CD4-positive, alpha-beta T cell treated with Interleukin-15 for 4 hours (primary cell): ENCODE measurements around the gene CDON.

ENCODE experiments used
- DNase-seq: peaks from one replicate; pipeline ENCODE4 v3.0.0-alpha.2; 2020; ENCODE audit warnings: low spot score

Gene CDON

DNA sequence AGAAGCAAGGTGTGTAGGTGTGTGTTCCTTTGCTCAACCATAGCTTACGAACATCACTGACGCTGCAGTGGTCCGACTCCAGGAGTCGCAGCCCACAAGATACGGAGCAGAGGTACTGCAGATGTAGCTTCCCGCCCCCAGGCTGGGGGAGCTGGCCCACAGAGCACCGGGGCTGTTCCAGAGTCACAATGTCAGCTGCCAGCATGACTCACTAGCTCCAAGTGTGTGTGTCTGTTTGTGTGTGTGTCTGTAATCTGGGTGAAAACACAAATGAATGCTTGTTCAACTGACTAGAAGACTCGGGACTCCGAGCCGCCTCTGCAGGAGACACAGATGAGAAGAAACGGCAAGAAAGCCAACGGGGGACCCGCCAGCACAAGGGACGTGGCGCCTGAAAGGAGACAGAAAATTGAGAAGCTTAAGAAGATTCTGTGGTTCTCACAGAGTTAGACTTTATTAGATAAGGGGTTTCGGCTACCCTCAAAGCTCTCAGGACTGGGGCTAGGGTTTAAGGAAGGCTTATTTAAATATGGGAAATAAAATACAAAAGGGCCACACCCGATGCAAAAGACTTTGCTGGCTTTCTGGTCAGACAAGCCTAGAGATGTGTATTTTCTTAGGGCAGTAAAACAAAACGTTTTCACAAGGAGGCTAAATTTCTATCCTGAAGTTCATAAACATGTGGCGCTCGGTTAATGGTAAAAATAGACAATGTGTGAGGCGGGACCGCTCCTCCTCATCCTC lies 106.1 kb downstream of the CDON start:
- DNase-seq: no peak

DNA sequence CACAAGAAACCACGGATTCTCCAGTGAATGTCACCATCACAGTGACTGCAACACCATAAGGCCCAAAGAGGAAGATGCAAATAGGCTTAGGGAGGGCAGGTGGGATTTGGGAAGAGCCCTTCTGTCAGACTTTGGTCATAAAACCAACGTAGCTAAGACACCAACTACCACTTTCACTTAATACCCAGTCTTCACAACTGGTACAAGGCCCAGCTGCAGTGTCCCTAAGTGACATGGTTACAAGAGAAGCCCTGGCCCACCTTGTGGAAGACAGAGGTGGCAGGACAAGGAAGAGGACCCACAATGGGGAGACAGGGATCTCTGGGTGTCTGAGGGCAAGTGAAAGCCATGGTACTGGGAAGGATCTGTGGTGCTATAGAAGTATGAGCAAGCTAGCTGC lies 106.8 kb downstream of the CDON start:
- no peak for DNase-seq

DNA sequence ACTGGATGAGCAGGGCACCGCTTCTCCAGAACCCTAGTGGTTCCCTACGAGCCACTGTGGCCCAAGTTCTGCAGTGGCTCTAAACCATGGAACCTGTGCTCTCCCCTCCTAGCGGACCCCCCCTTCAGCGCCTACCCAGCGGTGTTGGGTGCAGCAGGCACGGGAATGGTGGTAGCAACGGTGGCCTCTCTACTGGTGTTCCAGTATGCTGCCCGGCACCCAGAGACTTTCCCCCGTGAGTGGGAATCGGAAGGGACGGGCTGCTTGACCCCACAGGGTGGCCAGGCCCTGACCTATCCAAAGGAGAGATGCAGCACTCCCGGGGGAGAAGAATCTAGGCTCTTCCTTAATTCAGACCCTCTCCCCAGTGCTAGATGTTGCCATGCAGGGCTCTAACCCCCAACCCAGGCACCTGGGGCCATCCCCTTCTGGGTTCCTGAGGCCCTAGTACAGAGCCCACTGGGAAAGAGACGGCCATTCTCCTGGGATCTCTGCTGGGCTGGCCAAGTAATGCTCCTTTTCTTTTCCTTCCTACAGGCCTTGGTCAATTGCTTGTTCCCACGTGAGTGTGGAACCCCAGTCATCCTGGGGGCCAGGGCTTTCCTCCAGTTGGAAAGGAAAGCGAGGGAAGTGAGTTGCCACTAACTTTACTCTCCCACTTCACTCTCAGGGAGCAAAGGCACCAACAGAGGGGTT lies 107.6 kb downstream of the CDON start:
- no peak for DNase-seq

DNA sequence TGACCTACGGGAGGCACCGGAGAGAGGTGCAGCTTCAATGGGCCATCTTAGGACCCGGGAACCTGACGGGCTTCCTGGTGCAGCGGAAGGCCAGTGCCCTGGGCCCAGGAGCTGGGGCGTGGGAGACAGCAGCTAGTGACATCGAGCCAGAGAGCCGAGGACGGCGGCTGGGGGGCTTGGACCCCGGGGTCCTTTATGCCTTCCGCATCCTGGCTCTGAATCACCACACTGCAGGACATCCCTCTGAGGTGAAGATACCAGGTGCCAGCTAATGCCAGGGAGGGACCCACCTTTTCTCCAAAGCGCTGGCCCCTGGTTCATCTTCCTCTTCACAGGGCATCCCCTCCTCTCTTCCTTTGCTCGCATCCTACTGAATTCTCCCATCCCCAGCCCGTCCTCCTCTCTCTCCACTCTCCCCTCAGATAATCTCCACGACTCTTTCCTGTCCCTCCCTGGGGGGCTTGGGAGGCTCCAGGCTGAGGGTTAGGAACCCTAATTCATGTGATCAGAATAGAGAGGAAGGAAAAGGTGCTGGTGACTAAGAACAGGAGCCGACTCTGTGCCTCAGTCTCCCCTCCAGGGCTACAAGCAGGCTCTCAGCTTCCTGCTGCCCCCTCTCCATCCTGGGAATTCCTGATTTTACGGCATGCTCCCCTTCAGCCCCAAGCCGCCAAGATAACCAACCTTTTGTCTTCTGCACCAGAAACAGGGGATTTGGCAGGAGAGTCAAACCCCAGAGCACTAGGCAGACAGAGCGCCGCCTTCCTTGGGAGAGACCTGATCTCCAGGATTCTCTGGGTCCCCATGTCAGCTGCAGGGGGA lies 108.3 kb downstream of the CDON start:
- DNase-seq: no peak

DNA sequence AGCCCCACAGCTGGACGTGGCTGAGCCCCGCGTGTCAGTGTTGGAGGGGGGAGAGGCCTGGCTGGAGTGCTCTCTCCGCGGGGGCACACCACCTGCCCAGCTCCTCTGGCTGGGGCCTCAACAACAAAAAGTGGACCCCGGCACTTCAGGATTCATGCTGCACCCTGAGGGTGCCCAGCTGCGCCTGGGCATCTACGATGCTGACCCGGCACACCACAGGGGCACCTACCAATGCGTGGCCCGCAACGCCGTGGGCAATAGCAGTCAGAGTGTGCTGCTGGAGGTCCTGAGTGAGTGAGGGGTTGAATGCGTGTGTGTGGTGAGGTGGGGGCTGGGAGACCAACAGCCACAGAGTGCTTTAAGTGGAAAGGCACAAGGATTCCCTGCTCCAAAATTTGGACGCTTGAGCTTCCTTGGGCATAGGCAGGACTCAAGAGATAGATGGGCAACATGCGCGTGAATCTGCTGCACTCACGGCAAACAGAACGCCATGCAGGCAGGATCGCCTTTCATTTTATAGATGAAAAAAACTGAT lies 109.2 kb downstream of the CDON start:
- no peak for DNase-seq

DNA sequence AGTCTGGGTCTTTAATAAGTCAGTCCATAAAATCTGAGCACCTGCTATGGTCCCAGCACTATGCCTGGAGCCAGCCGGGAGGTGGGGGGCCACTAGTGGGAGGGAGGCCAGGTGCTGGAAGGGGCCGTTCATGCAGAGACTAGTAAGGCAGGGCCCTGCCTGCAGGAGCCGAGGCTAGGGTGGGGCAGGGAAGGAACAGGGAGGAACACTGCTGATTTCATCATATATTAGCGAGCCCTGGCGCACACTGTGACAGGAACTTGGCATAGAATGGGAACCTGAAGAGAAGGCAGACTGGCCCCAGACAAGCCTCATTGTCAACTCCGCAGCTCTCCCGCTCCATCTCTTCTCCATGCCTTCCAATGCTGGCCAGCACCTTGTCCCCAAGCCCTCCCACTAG lies 109.7 kb downstream of the CDON start:
- DNase-seq: no peak

DNA sequence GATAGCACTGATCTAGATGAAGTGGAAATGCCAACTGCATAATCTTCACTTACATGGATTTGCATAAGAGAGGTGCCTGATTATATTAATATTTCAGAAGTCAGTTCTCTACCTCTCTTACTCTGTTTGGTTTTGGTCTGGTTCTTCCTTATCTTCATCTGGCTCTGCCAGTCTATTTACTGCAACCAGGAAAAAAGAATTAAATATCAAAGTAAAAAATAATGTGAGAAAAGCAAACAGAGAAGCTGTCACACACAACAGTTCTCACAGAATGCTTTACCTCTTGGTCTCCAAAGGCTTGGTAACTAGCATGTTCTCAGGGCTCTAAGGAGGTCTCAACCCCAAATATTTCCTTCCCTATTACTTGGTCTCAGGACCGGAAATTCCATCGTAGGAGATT lies 110.1 kb downstream of the CDON start:
- DNase-seq: no peak

DNA sequence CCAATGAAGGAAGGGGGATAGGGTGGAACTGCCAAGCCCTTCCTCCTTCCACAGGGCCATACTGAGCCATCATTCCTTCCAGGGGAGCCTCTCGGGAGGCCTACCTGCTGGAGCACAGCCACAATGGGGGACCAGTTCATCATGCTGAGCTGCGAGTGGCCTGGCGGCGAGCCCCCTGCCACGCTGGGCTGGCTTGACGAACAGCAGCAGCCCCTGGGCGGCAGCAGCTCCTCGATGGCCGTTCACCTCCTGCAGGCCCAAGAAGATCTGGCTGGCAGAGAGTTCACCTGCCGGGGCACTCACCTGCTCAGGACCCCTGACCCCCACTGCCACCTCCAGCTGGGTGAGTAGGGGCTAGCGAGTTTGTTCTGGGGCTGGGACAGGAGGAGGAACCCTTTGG lies 110.9 kb downstream of the CDON start:
- no peak for DNase-seq

DNA sequence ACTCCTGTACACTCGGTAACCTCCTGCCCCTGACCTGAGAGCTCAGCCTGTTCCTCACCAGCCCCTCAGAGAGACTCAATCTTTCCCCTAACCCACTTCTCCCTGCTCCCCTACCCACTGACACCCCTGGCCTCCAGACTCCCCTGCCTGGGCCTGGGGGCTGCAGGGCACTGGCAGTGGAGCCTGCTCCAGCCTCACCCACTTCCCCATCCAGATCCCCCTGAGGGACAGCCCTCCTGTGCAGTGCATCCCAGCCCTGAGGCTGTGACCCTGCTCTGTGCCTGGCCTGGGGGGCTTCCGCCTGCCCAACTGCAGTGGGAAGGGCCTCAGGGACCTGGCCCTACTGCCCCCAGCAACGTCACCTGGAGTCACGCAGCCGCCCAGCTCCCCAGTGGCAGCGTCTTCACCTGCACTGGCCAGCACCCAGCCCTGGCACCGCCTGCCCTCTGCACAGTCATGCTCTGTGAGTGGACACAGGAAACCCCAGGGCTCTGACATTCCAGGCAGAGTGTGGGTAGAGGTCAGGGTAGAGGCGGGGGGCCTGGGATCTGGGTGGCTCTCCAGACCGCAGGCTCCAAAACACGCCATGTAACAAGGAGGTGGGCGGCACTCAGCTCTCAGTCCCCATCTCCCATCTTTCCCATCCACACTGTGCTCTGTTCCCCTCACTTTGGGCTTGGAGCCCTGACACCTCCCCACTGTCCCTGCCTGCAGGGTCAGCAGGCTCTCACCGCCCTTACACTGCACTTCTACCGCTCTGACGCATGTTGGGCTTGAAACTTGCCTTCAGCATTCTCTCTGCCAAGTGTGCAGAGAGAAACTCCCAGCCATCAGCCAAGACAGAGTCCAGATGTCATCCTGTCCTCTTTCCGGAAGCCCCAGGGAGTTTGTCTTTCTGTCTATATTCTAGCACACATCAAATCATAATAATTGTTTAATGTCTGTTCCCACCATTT lies 111.7 kb downstream of the CDON start:
- DNase-seq: no peak

DNA sequence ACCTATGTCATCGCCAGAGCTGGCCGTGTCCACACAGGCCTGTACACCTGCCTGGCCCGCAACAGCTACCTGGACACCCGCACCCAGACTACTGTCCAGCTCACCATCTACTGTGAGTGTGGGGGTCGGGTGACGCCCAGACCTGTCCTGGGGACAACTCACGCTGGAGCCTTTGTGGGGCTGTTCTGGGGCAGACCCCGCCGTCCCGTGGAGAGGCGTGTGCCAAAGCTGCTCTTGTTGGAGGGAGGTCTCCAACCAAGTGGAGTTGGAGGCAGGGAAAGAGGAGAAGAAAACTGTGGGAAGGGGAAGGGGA lies 112.5 kb downstream of the CDON start:
- DNase-seq: no peak

DNA sequence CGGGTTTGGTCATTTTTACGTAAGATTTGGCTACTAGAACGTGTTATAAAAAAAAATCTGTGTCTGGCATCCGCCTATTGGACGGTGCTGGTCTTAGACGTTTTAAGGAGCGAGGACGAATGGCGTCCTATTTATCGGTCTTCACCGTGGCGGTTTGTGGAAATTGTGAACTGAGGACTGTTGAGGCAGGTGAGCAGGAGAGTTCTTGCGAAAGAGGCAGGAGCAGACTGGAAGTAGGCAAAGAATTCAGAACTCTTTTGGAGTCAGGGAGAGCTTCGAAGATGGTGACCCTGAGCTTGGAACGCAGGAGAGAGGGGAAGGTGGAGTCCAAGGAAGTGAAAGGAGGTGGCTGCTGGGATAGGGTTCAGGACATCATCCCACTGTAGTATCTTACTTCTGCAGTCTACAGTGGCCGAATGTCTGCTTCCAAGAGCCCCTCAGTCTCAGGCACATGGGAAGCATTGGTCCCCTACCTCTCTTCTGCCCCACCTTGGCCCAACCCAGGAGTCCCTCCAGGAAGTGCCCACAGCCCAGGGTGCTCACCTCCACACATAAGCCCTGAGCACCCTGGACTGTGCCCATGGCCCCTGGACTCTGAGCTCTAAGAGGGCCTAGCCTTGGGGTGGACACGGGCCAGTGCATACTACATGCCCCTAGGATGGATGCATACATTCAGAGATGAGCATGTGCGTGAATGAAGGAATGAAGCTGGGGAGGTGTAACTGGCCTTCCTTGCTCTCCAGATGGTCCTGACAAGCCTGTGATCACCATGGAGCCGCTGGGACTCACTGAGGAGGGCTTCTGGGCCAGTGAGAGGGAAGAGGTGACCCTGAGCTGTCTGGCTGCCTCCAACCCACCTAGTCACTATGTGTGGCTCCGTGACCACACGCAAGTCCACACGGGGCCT lies 113.1 kb downstream of the CDON start:
- DNase-seq: no peak

DNA sequence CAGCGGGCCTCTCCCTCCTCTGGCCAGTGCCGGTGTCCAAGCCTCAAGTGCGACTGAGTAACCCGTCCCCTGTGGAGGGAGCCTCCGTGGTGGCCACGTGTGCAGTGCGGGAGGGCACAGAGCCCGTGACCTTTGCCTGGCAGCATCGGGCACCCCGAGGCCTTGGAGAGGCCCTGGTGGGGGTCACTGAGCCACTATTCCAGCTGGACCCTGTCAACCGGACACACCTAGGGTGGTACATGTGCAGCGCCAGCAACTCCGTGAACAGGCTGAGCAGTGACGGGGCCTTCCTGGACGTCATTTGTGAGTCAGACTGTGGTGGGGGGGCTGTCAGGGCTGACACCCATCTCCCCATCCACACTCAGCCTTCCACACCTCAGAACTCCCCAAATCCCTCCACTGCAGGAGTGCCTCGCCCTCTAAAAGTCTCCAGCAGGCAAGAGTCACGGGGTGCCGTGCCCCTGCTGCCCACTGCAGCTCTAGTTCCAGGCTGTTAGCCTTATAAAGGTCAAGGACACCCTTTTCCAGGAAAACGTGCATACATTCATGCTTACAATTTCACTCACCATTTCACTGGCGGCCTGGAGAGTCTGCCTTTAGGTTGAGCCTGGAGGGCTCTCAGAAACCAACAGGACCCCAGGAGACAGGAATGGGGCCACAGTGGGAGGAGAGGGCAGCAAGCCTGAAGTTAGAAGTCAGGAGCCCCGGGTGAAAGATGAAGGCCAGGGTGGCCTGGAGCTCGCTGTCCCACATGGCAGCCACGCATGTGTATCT lies 114.2 kb downstream of the CDON start:
- DNase-seq: no peak

DNA sequence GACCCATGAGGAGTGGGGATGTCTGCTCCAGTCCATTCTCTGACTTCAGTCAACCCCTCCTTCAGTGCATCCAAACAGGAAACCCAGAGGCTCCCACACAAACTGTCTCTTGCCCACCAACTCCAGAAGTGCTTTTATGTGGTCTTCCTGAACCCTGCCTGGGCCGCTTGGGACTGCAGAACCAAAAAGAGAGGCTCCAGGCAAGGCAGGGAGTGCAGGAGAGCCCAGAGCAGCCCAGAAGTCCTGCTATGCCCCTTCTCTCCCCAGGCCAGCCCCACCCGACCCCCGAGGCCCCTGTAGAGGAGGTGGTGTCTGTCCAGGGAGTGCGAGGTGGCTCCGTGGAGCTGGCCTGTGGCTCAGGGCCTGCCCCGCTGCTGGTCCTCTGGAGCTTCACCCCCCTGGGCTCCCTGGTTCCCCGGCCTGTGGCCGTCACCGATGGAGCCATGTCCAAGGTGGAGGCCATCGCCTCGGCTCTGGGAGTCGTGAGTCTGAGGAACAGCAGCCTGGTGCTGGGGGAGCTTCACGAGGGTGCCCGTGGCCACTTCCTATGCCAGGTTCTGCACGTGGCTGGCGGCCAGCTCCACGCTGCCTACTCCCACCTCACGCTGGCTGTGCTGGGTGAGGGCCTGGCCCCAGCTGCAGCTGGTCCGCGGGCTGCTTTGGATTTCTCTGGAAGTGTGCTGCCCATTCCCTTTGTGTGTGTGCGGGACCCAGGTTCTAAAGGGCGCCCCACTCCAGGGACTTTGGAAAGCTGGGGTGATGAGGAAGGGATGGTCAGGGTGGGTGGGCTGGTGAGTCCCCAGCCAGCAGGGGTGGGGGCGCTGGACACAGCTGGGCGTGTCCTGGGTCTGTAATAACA lies 115.0 kb downstream of the CDON start:
- no peak for DNase-seq

DNA sequence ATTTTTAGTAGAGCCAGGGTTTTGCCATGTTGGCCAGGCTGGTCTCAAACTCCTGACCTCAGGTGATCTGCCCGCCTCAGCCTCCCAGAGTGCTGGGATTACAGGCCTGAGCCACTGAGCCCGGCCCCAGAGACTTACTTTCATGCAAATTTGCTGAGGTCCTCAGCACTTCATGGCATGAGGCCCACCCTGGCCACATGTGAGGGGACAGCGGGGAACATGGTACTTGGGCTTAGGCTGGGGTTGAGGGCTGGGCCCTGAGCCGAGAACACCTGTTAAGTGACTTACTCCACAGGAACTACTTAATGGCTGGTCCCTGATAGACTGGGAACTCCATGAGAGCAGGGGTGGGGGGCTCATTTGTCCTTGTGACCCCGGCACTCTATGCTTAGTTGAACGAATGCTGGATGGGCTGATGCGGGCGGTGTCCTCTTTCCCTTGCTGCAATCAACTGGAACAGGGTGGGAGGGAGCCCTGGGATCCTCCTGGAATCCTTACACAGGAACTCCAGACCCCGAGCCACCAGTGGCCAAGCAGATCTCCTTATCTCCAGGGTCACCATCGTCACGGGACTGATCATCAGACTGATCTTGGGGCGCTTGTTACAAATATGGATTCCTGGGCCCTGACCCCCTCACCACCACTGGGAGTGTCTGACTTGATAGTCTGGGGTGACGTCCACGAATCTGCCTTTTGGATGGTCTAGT lies 115.8 kb downstream of the CDON start:
- no peak for DNase-seq

DNA sequence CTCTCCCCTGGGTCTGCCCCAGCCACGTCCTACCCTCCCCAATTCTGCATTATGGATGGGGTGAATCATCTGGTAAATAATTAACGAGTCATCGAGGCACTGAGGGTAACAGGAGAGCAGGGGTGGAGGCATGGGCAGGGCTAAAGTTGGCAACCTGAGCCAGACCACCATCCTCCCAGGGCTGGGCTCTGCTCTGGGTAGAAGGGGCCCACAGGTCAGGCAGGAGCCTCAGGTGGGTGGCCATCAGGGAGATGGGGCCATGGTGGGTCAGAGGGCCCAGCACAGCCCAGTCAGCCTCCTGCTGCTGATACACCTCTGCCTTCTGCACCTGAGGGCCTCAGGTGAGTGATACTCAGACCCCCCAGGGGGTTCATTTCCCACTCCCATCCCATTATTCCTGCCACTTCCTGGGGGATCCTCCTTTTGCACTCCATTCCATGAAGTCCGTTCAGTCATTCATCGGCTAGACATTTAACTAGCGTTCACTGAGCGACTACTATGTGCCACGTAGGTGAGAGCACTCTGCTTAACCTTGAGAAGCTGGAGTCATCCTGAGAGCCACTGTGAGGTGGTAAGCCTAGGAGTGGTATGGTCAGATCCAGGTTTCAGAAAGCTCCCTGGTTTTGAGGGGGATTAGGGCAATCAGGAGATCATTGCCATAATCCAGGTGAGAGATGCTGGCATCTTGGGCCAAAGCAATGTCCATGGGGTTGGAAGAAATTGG lies 116.7 kb downstream of the CDON start, which contains the start of gene VSIG10L2:
VSIG10L2 (plus strand) TSS at position 248 of the 724 bp plus-strand sequence; CDS start at position 260, 12 bp downstream.
- DNase-seq: no peak

DNA sequence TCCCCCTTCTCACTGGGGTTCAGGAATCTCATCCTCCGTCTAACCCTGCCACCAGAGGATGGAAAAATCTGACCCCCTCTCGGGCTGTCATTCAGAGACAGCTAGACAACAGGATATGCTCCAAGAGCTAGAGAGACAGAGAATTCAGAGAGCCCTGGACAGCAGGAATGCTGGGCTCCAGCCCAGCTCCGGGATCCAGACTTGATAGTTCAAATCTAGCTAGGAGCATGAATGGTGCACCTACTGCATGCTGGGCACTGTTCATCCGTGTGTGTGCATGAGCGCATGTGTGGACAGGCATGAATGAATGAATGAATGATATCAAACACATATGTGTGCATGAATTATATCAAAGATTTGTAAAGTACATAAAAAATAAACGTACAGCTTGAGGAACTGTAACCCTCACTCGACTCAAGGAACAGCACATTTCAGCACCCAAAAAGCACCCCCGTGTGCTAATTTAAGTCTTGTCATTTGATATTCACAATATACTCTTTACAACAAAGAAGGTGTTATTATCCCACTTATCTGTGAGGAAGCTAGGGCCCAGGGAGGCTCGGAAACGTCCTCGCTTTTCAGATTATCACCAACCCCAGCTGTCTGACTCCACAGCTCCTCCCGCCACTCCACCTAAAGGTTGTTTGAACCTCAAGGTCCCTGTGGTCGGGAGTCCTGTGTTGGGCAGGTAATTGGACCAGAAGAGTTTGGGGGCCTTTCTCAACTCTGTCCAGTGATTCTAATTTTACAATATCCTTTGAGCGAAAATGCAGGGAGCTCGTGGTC lies 117.5 kb downstream of the CDON start:
- no peak for DNase-seq
